Measurements from ENCODE around the gene SLC17A9. TPM values are rescaled to one million over a fixed set of nuclear protein-coding genes. Genes with fewer than 3 reads are reported as not detected.

The SLC17A9 gene
- total RNA-seq, 1 experiment from 2014 or later, result 37.6 TPM

GRCh38 chr20:62970307-62971210 lies 18.1 kb downstream of the SLC17A9 start:
- Histone ChIP-seq H3K4me3 (replicated peaks in 1 of 2; ENCODE audit: low read depth in 1 of 2, low read length in 2 of 2) (no peak overlapping the region), H3K36me3 (ENCODE audit: control insufficient read depth in 1 of 2, insufficient read depth in 2 of 2, low read length in 2 of 2) (no peaks in the 10 kb centered on the region), H3K27ac (ENCODE audit: low read depth, low read length) (no peak overlapping the region), H3K4me1 (ENCODE audit: control insufficient read depth in 1 of 2, insufficient read depth in 2 of 2, low read length in 2 of 2) (peaks cover 5 to 10% of the 10 kb centered on the region in 2 experiments; a peak in 2 of 4 replicates), H2AFZ (ENCODE audit: low read depth, low read length, poor library complexity, severe bottlenecking) (no peak overlapping the region), H3K27me3 (ENCODE audit: insufficient read depth, low read length) (no peaks in the 10 kb centered on the region), H3K79me2 (ENCODE audit: insufficient read depth, low read length) (no peaks in the 10 kb centered on the region), H3K4me2 (ENCODE audit: low read length) (no peak overlapping the region), H3K9ac (ENCODE audit: low read length) (no peak overlapping the region), H3K9me3 (ENCODE audit: control insufficient read depth in 1 of 2, insufficient read depth in 1 of 2, low read depth in 1 of 2, low read length in 2 of 2) (no peaks in the 10 kb centered on the region), H4K20me1 (ENCODE audit: insufficient read depth) (no peaks in the 10 kb centered on the region), H3K9me2 (ENCODE audit: insufficient read depth) (no peaks in the 10 kb centered on the region)
- ATAC-seq (no peak), DNase-seq (ENCODE audit: low read depth, low spot score) (no peak)
- no peak for TF ChIP-seq EZH2 (IDR thresholded peaks at IDR 0.05)
- ChIA-PET POLR2A (no interaction called here), RAD21 (ENCODE audit: low non-redundant PET in 1 of 2, low total read pairs in 2 of 2, uncharacterized antibody in 2 of 2, unreplicated experiment in 2 of 2) (interaction anchor here in 1 of 2 experiments (0.9 kb wide), 1 partner anchor 39 kb away, joined by 3 read pairs; no protein-coding TSS in a partner anchor), CTCF (interaction anchor here (0.6 to 1.6 kb wide), 4 partner anchors 38 to 148 kb away, joined by 3 to 5 read pairs (median 3); no protein-coding TSS in a partner anchor)
- intact Hi-C loops (cut with micrococcal nuclease), result no loop called here
- BruUV-seq (replicated peaks), result no TSS peak

- no peak overlapping the region for H3K4me3 ChIP-seq (replicated peaks in 1 of 2; ENCODE audit: low read depth in 1 of 2, low read length in 2 of 2)
- ATAC-seq (no peak), DNase-seq (ENCODE audit: low read depth, low spot score) (no peak)
- no peaks in the 10 kb centered on the region for H3K36me3 ChIP-seq (ENCODE audit: control insufficient read depth in 1 of 2, insufficient read depth in 2 of 2, low read length in 2 of 2)
- no peak overlapping the region for H3K9ac ChIP-seq (ENCODE audit: low read length)
- H3K27ac ChIP-seq (ENCODE audit: low read depth, low read length), result no peak overlapping the region
- peaks cover 5 to 10% of the 10 kb centered on the region in 2 experiments; a peak in 2 of 4 replicates for H3K4me1 ChIP-seq (ENCODE audit: control insufficient read depth in 1 of 2, insufficient read depth in 2 of 2, low read length in 2 of 2)
- H3K4me2 ChIP-seq (ENCODE audit: low read length), result no peak overlapping the region
- CTCF ChIA-PET, result interaction anchor here (0.6 to 1.6 kb wide), 4 partner anchors 38 to 149 kb away, joined by 3 to 5 read pairs (median 3); no protein-coding TSS in a partner anchor
- no peaks in the 10 kb centered on the region for H3K27me3 ChIP-seq (ENCODE audit: insufficient read depth, low read length)
- no TSS peak for BruUV-seq (replicated peaks)
- POLR2A ChIA-PET, result no interaction called here
- no peaks in the 10 kb centered on the region for H3K9me3 ChIP-seq (ENCODE audit: control insufficient read depth in 1 of 2, insufficient read depth in 1 of 2, low read depth in 1 of 2, low read length in 2 of 2)
- H2AFZ ChIP-seq (ENCODE audit: low read depth, low read length, poor library complexity, severe bottlenecking), result no peak overlapping the region
- no peaks in the 10 kb centered on the region for H4K20me1 ChIP-seq (ENCODE audit: insufficient read depth)
- intact Hi-C loops (cut with micrococcal nuclease), result no loop called here
- RAD21 ChIA-PET (ENCODE audit: low non-redundant PET in 1 of 2, low total read pairs in 2 of 2, uncharacterized antibody in 2 of 2, unreplicated experiment in 2 of 2), result interaction anchor here in 1 of 2 experiments (0.9 kb wide), 1 partner anchor 38 kb away, joined by 3 read pairs; no protein-coding TSS in a partner anchor
- TF ChIP-seq CTCF (IDR thresholded peaks at IDR 0.05 in 2 of 3, conservative IDR thresholded peaks at IDR 0.05 in 1 of 3; ENCODE audit: borderline replicate concordance in 1 of 3, insufficient read depth in 1 of 3, low read depth in 2 of 3, low read length in 2 of 3) (no peak), FOSL1 (IDR thresholded peaks at IDR 0.05; ENCODE audit: low read depth) (no peak), SIN3A (IDR thresholded peaks at IDR 0.05; ENCODE audit: low read depth) (no peak), SP1 (IDR thresholded peaks at IDR 0.05; ENCODE audit: low read depth) (no peak), ELF1 (IDR thresholded peaks at IDR 0.05; ENCODE audit: borderline replicate concordance, low read depth) (no peak), CEBPB (IDR thresholded peaks at IDR 0.05; ENCODE audit: low read depth) (no peak), ZBTB33 (IDR thresholded peaks at IDR 0.05; ENCODE audit: extremely low read depth, insufficient replicate concordance, low read length) (no peak), CBX3 (IDR thresholded peaks at IDR 0.05; ENCODE audit: low read depth) (no peak), MAX (IDR thresholded peaks at IDR 0.05) (no peak), POLR2AphosphoS5 (IDR thresholded peaks at IDR 0.05; ENCODE audit: low read depth, low read length) (no peak), TCF7L2 (IDR thresholded peaks at IDR 0.05; ENCODE audit: borderline replicate concordance, extremely low read depth, insufficient read depth, insufficient read length) (no peak)
- H3K79me2 ChIP-seq (ENCODE audit: insufficient read depth, low read length), result no peaks in the 10 kb centered on the region
- no peaks in the 10 kb centered on the region for H3K9me2 ChIP-seq (ENCODE audit: insufficient read depth)
Measured at GRCh38 chr20:62971211-62971949, 18.9 kb downstream of the SLC17A9 start.
